Tibial nerve (tissue), 4 donors: ENCODE data around the gene LSM10. TPM values are rescaled to one million over a fixed set of nuclear protein-coding genes. Genes with fewer than 3 reads are reported as not detected.
A peak's percentile ranks its signal among the peaks of the same experiment; 100 is the strongest.

Experiments
- DNase-seq, 2 donors: peaks; one replicate each; pipeline ENCODE4 v3.0.0-alpha.2; 2019; ENCODE audit warnings: low spot score in 2 of 2
- H3K27ac ChIP-seq, 4 donors: fragments of 200-600 bp; sonication (generic) in 3 of 4; one replicate each; pipeline ENCODE4 v1.5.1; 2017 to 2019; ENCODE audit warnings: mild to moderate bottlenecking in 1 of 4
- H3K27me3 ChIP-seq, 2 donors: fragments of 200-600 bp; sonication (generic) in 1 of 2; one replicate each; pipeline versions ENCODE4 v1.5.1 to v1.6.0; 2017 to 2019
- H3K36me3 ChIP-seq, 3 donors: fragments of 200-600 bp; sonication (generic); one replicate each; pipeline ENCODE4 v1.5.1; 2018 to 2019
- H3K4me1 ChIP-seq, 4 donors: fragments of 200-600 bp; sonication (generic) in 3 of 4; one replicate each; pipeline ENCODE4 v1.5.1; 2017 to 2019
- H3K4me3 ChIP-seq, 4 donors: fragments of 200-600 bp; sonication (generic) in 3 of 4; one replicate each; pipeline ENCODE4 v1.5.1; 2017 to 2019; ENCODE audit warnings: mild to moderate bottlenecking in 1 of 4, moderate library complexity in 1 of 4
- H3K9me3 ChIP-seq, 4 donors: fragments of 200-600 bp; sonication (generic) in 3 of 4; one replicate each; pipeline ENCODE4 v1.5.1; 2017 to 2019
- CTCF ChIP-seq, 5 experiments: fragments of 200-600 bp in 3 of 5; fragments of 450-650 bp in 2 of 5; sonication (generic) in 3 of 5; IDR thresholded peaks; one replicate each; pipeline ENCODE4 v1.5.1; 2016 to 2019; ENCODE audit warnings: antibody characterized with exemption in 5 of 5, mild to moderate bottlenecking in 3 of 5, moderate library complexity in 2 of 5
- EP300 ChIP-seq, 2 donors: sonication (generic); formaldehyde crosslinking; IDR thresholded peaks; one replicate each; pipeline ENCODE4 v1.6.1; 2017; ENCODE audit warnings: antibody characterized with exemption in 2 of 2, mild to moderate bottlenecking in 1 of 2
- POLR2A ChIP-seq, 2 donors: fragments of 450-650 bp; IDR thresholded peaks; one replicate each; pipeline ENCODE4 v1.6.1; 2017; ENCODE audit warnings: antibody characterized with exemption in 2 of 2, mild to moderate bottlenecking in 2 of 2, moderate library complexity in 2 of 2
- WGBS, 2 donors: methylation state at CpG; one replicate each; pipeline ENCODE4 v1.1.5; 2018; 5-methylcytosine and 5-hydroxymethylcytosine counted together
- small RNA-seq: library from RNA; depleted of rRNA; stranded (forward); fragments of <200 nt; gene quantifications from one replicate; pipeline ENCODE3, GENCODE V24; 2016
- total RNA-seq, 4 donors: library from RNA; depleted of rRNA; stranded (reverse); fragments of >200 nt; gene quantifications; one replicate each; pipeline ENCODE4 v1.1.0, GENCODE V29; 2016

LSM10 gene
- total RNA-seq, 4 donors from 2014 or later: 10.2 to 75.6 (median 34.7) TPM

GRCh38 chr1:36343651-36344394 lies 53.9 kb downstream of the LSM10 start:
- no peaks in the 10 kb centered on the region for H3K9me3 ChIP-seq
- H3K27me3 ChIP-seq: no peaks in the 10 kb centered on the region
- DNase-seq: no peak
- H3K27ac ChIP-seq: peak overlapping the region in 2 of 4 donors; percentile 58 to 79
- 85 to 89% methylated on average over 20 to 24 of the region's 24 CpGs for WGBS, 2 donors
- H3K36me3 ChIP-seq: peaks cover 0 to 93% (median 0%) of the 10 kb centered on the region in 3 donors
- no peak overlapping the region for H3K4me3 ChIP-seq
- TF ChIP-seq POLR2A (IDR thresholded peaks at IDR 0.05) (no peak), CTCF (IDR thresholded peaks at IDR 0.05) (no peak), EP300 (IDR thresholded peaks at IDR 0.05) (no peak)
- peaks cover 0 to 7% (median 3%) of the 10 kb centered on the region in 4 donors for H3K4me1 ChIP-seq

Small RNA genes lying within 50 kb of the gene (small RNA-seq; reads per million reads assigned to genes)
- gene RNU4-27P (not detected), gene SNORA63C (0.38 reads per million)

Other genes with a start within 250 kb of the LSM10 start
- gene TRAPPC3, start 248.4 kb downstream of the LSM10 start, total RNA-seq: 10 to 100 TPM; 48.0 to 90.4 (median 69.1) TPM
- gene MAP7D1, start 241.7 kb downstream of the LSM10 start, total RNA-seq: 100 to 1,000 TPM in 3 of 4 donors, 10 to 100 TPM in 1; 85.0 to 184 (median 121) TPM
- gene THRAP3, start 173.5 kb downstream of the LSM10 start, total RNA-seq: 100 to 1,000 TPM in 2 of 4 donors, 10 to 100 TPM in 2; 89.2 to 114 (median 97.0) TPM
- 1 to 10 TPM; 1.5 to 4.1 (median 2.4) TPM for gene SH3D21, start 91.5 kb downstream of the LSM10 start, total RNA-seq
- gene EVA1B, start 74.3 kb downstream of the LSM10 start, total RNA-seq: 100 to 1,000 TPM in 1 of 4 donors, 10 to 100 TPM in 3; 61.4 to 128 (median 86.3) TPM
- 10 to 100 TPM; 25.7 to 39.3 (median 30.0) TPM for gene STK40, start 12.0 kb downstream of the LSM10 start, total RNA-seq
- gene OSCP1, start 52.5 kb upstream of the LSM10 start, total RNA-seq: 10 to 100 TPM in 3 of 4 donors, 1 to 10 TPM in 1; 7.2 to 32.4 (median 17.6) TPM
- gene MRPS15, start 66.5 kb upstream of the LSM10 start, total RNA-seq: 10 to 100 TPM; 23.3 to 77.7 (median 36.4) TPM
- gene CSF3R, start 85.0 kb upstream of the LSM10 start, total RNA-seq: 10 to 100 TPM; 12.5 to 27.8 (median 19.8) TPM